ENCODE results near the gene SPSB4.

SPSB4 gene

GRCh38 chr3:141170678-141171295 is 119.6 kb downstream of the SPSB4 start:
- no peak for DNase-seq

DNA sequence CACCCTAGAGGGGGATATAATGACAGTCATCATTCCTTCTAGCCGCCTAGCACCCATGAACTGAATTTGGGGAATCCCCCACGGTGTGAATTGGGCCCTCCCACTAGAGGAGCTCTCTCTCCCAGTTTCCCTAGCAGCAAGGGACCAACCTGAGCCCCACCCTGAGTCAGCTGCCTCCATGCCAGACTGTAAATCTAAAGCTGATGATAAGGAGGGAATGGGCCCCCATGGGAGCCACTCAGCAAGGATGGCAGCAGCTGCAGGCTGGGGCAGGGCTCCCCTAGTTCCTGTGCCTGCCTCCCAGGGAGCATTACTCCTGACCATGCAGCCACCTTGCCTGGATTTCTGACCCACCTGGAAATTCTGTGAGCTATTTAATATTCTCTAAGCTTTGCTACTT is 123.5 kb downstream of the SPSB4 start:
- no peak for DNase-seq

DNA sequence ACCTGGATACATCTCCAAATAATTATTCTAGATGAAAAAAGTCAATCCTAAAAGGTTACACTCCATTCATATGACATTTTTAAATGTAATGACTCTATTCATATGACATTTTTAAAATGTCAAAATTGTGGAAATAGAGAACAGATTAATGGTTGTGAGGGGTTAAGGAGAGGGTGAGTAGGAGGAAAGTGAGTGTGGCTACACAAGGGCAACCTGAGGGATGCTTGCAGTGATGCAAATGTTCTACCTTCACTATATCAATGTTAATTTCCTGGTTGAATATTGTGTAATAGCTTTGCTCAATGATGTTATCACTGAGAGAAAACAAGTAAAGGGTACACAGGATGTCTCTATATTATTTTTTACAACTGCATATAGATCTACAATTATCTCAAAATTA is 125.6 kb downstream of the SPSB4 start:
- DNase-seq = no peak

DNA sequence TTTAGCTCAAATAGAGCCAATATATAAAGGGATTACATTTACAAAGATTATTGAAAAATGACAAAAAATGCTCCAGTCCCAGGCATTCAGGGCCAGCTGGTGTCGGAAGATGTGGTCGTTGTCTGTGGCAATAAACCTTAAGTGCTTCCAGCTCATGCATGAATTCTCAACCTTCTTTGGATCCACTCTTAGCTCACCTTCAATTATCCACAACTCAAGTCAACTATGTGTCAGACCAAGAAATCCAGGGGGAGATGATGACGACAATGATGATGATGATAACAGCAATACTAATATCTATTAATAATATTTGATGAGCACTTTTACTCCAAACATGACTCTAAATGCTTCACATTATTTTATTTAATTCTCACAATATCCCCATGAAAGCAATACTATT is 126.9 kb downstream of the SPSB4 start:
- no peak for DNase-seq

DNA sequence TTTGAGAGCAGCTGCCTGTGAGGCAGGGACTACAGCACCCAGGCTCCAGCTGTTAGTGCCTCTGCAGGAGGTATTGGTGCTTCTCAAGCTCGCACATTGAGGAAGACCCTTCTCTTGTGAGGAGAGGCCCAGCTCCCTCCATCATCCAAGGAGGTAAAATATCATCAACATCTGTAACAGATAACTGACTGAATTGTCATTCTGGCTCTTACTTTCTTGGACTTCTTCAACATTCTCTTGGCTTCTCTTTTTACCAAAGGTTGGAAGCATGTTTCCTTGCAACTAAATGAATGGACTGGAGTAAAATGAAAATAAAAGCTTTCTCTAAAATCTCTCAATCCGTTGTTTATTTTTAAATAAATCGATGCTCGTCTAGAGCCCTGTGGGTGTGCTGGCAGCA is 127.4 kb downstream of the SPSB4 start:
- DNase-seq = no peak

- no peak for DNase-seq
Measured at GRCh38 chr3:141179983-141180382, 128.8 kb downstream of the SPSB4 start.

DNA sequence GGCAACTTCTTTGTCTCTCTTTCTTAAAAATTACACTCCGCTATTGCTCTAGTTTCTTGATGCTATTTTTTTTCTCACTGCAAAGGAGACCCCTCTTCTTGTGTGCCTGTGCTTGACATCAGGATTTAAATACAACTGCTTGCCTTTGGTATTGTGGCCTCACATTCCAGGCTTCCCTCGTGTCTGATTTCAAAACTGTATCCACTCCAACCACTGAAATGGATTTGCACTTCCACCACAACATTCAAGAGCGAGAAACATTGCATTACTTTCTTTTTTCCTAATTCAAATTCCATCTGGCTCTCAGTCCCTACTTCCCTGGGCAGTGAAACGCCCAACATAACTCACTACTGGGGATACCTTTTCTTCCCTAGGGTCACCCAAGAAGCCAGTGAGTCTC is 130.0 kb downstream of the SPSB4 start:
- no peak for DNase-seq

DNA sequence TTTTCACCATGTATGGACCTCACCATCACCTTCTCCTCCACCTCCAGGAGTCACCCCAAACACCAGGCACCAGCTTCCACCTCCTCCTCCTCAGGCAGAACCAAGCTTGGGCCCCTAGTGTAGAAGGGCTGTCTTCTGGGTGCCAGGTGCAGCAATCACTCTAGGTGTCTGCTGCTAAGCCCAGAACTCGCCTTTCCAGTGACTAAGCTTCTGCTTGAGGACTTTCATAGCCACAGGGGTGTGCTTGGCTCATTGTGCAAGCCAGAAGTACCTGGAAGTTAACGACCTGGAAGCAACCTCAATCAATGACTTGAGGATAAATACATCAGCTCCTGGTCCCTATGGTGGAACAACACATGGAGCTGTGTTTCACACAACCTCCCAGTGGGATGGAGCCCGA is 130.7 kb downstream of the SPSB4 start:
- DNase-seq = no peak

- no peak for DNase-seq
Measured at GRCh38 chr3:141183606-141184005, 132.5 kb downstream of the SPSB4 start.

DNA sequence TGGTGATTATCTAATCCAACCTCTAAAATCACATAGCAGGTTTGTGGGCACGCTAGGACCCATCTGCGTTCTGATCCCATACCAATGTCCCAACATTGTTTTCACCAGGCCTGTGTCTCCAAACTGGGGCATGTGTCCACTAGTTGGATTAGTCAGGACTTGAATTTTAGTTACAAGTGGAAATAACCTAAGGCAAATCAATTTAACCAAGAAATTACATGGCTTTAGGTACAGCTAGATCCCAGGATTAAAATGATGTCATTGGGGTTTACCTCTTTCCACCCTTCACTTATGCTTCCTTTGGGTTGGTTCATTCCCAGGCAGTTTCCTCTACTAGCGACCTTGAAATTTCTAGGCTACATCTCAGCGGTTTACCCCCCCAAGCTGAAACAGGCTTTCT is 133.3 kb downstream of the SPSB4 start:
- no peak for DNase-seq

- DNase-seq = no peak
Measured at GRCh38 chr3:141191097-141191749, 140.1 kb downstream of the SPSB4 start.

DNA sequence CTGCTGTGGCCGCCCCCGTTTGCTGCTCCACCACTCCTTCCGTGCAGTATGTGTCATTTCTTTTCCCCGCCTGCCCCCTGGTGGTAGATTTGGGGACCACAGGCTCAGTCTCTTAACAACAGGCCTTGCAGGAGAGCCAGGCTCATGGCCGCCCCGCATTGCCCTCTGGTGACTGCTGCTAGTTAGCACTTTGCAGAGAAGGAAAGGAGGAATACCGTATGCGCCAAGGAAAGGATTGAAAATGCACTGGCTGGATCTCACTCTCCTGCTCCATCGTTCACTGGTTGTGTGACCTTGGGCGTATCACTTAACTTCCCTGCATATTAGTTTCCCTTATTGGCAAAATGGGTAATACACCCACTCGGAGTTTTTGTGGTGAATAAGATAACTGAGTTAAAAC is 141.2 kb downstream of the SPSB4 start:
- DNase-seq = peak; percentile 91

DNA sequence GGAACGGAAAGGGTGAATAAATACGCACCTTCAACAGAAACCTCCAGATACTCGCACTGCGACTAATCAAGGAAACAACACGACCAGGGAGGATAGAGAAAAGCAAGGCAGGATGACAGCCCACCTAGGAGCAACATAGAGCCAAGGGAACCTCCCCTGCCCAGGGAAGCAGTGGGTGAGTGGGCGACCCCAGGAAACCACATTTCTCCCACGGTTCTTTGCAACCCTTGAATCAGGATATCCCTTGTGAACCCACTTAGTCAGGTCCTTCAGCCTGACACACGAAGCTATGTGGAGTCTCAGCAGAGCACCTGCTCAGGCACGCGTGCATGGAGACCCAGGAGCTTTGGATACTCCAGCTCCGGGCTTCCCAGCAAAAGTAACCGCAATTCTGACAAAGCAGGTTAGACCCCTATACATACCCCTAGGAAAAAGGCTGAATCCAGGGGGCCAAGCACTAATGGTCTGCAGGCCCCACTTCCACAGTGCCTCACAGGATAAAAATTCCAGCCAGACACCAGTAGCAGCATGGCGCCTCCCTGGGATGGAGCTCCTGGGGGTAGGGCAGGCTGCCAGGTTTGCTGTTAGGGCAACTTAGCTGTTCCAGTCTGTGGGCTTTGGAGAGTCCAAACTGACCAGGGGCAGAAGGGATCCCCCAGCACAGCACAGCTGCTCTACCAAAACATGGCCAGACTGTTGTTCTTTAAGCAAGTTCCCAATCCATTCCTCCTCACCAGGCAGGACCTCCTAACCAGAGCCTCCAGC is 142.1 kb downstream of the SPSB4 start:
- no peak for DNase-seq
